Heart left ventricle (tissue), 16 donors: ENCODE measurements around the gene ARHGAP26. TPM values are rescaled to one million over a fixed set of nuclear protein-coding genes. Genes with fewer than 3 reads are reported as not detected.

Source experiments
- ATAC-seq, 4 donors: fragments of 200-7000 bp; cut with Tn5 transposase; one replicate each; pipeline ENCODE4 v1.9.1; 2020 to 2022; ENCODE audit warnings: moderate library complexity in 4 of 4, mild to moderate bottlenecking in 3 of 4, moderate number of reproducible peaks in 1 of 4
- DNase-seq, 5 donors: peaks; one replicate each; pipeline ENCODE4 v3.0.0-alpha.2; 2020
- H3K27ac ChIP-seq, 12 donors: fragments of 200-600 bp; sonication (generic) in 4 of 12; one replicate each; pipeline versions ENCODE4 v1.5.0 to v1.8.0; 2016 to 2022; ENCODE audit warnings: mild to moderate bottlenecking in 2 of 12
- H3K27me3 ChIP-seq, 9 donors: fragments of 200-600 bp; sonication (generic) in 2 of 9; one replicate each; pipeline versions ENCODE4 v1.5.1 to v1.8.0; 2016 to 2022; ENCODE audit warnings: mild to moderate bottlenecking in 3 of 9
- H3K36me3 ChIP-seq, 9 donors: fragments of 200-600 bp; sonication (generic) in 2 of 9; one replicate each; pipeline versions ENCODE4 v1.5.0 to v1.8.0; 2018 to 2022; ENCODE audit warnings: mild to moderate bottlenecking in 2 of 9
- H3K4me1 ChIP-seq, 12 donors: fragments of 200-600 bp; sonication (generic) in 4 of 12; one replicate each; pipeline versions ENCODE4 v1.5.0 to v1.8.0; 2016 to 2022; ENCODE audit warnings: mild to moderate bottlenecking in 3 of 12
- H3K4me3 ChIP-seq, 12 donors: fragments of 200-600 bp; sonication (generic) in 4 of 12; one replicate each; pipeline versions ENCODE4 v1.5.0 to v1.8.0; 2017 to 2022; ENCODE audit warnings: mild to moderate bottlenecking in 9 of 12, moderate library complexity in 4 of 12
- H3K9me3 ChIP-seq, 12 donors: fragments of 200-600 bp; sonication (generic) in 4 of 12; one replicate each; pipeline versions ENCODE4 v1.5.0 to v1.8.0; 2016 to 2022; ENCODE audit warnings: mild to moderate bottlenecking in 1 of 12
- CTCF ChIP-seq, 12 donors: fragments of 200-600 bp; sonication (generic) in 4 of 12; IDR thresholded peaks; one replicate each; pipeline versions ENCODE4 v1.5.0 to v1.8.0; 2018 to 2022; ENCODE audit warnings: antibody characterized with exemption in 12 of 12, mild to moderate bottlenecking in 5 of 12
- POLR2A ChIP-seq, 2 donors: fragments of 450-650 bp; IDR thresholded peaks; one replicate each; pipeline ENCODE4 v1.6.1; 2017; ENCODE audit warnings: antibody characterized with exemption in 2 of 2, mild to moderate bottlenecking in 2 of 2, moderate library complexity in 2 of 2
- WGBS, 4 donors: extraction: QIAGEN DNeasy Blood & Tissue Kit in 2 of 4; methylation state at CpG; one replicate each; pipeline versions ENCODE4 v1.1.5 to v1.1.7; 2013 to 2018; 5-methylcytosine and 5-hydroxymethylcytosine counted together
- intact Hi-C, 10 donors: fragments of 100-400 bp; cut with DNase I; formaldehyde crosslinking; loops; one replicate each; pipeline versions ENCODE4 v1.11.1 to v1.14.2; 2022
- polyA plus RNA-seq, 2 donors: library from polyadenylated mRNA; stranded (reverse); fragments of 200-250 nt; gene quantifications; one replicate each; pipeline ENCODE4 v1.2.3, GENCODE V29; 2013
- total RNA-seq, 9 donors: library from RNA; depleted of rRNA in 2 of 9; stranded (reverse); fragments of >200 nt in 2 of 9; fragmentation: NEBNext Ultra II Directional in 3 of 9; extraction: Animal tissue kit (Norgen Biotek cat#: 25700) in 3 of 9; gene quantifications; one replicate each; pipeline versions ENCODE4 v1.1.0 to v1.2.4, GENCODE V29; 2016 to 2023
- donor health status: ischemic (EF 13 %, LVEDD 7.1; RV severe dilation, severe dysfunction).
- donor health status: healthy with polysubstance abuse.
- donor health status: DM: no; HTN: yes; CAD: no.
- donor health status: DM: no; HTN: no; CAD: no.
- donor health status: ischemic (EF 25% LVEDD 6.9; RV normal size, moderate dysfunction).
- donor health status: ischemic (EF 25% LVEDD 5.7; RV mildly dilated, moderate dysfunction).
- donor health status: healthy.
- donor health status: DM: yes; HTN: yes; CAD: no.
- donor health status: ischemic (EF 35%, LVEDD 5.7; RV mildly dilated, moderate dysfunction).
- donor health status: nonischemic (EF 11% LVEDD 7.7; RV severe dilation, severe dysfunction).
- donor health status: DM: yes; HTN: yes; CAD: no.
- donor health status: PGD.
- donor health status: ischemic (EF 29% LVEDD 5.4; RV normal size, mild dysfunction).
- donor health status: nonischemic (EF 23%, LVEDD 6.1; RV moderate dilation, normal function).

Gene ARHGAP26
- total and polyA plus RNA-seq, 11 donors = 11.9 to 52.1 (median 33.7) TPM

GRCh38 chr5:142841511-142842265 lies 71.5 kb downstream of the ARHGAP26 start:
- WGBS, 4 donors = 26 to 31% (median 28%) methylated on average over 6 of the region's 6 CpGs
- no peak overlapping the region for H3K4me3 ChIP-seq
- H3K27me3 ChIP-seq = no peaks in the 10 kb centered on the region
- peak overlapping the region in 9 of 12 donors; percentile 4 to 61 (median 50) for H3K27ac ChIP-seq
- DNase-seq (peak; percentile 69 to 92 (median 85)), ATAC-seq (peak; percentile 73 to 89 (median 86))
- H3K9me3 ChIP-seq = no peaks in the 10 kb centered on the region
- TF ChIP-seq CTCF (IDR thresholded peaks at IDR 0.05) = no peak
- no peak for TF ChIP-seq POLR2A (IDR thresholded peaks at IDR 0.05)
- H3K36me3 ChIP-seq = no peaks in the 10 kb centered on the region
- intact Hi-C loops = no loop called here
- peaks cover 18 to 99% (median 76%) of the 10 kb centered on the region in 12 donors for H3K4me1 ChIP-seq

DNA sequence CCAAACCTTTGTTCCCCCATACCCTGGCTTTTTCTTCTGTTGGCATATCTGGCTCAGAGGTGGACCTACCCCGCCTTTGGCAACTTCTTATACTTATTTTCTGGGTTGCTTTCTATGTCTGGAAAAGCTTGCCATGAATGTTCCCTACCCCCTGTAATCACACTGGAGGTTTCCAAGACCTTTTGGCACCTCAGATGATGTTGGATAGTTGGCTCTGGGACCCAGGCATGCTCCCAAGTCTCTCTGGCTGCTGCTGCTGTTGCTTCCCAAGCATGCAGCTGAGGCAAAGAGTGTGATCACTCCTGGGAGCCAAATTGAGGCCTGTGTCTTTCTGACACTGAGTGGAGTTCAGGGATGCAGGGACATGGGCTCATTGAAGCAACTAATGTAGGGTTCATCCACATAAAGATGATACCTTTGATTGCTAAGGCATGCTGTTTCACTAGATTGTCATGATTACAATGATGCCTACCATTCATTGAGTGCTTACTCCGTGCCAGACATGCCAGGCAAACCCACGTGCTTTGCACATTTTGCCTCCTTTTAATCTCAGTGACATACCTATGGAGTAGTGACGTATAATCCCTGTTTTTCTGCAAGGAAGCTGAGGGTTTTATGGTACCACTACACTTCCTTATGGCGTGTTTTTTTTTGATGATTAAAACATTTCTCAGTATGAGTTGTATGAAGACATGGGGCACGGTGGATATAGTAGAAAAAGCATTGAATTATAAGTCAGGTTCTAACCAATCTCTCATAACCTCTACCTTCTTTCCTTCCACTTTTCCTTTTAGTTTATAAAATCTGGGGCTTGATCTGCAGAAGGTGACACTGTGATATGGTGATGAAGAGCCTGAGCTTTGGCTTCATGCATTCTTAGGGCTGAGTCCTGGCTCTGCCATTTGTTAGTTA lies 73.1 kb downstream of the ARHGAP26 start:
- TF ChIP-seq POLR2A (IDR thresholded peaks at IDR 0.05) (no peak), CTCF (IDR thresholded peaks at IDR 0.05) (no peak)
- H3K4me3 ChIP-seq = no peak overlapping the region
- no peaks in the 10 kb centered on the region for H3K27me3 ChIP-seq
- H3K4me1 ChIP-seq = peaks cover 18 to 99% (median 77%) of the 10 kb centered on the region in 12 donors
- peak in 1 of 4 donors; percentile 37 for ATAC-seq
- intact Hi-C loops = no loop called here
- 82 to 86% (median 83%) methylated on average over 6 of the region's 6 CpGs for WGBS, 4 donors
- H3K27ac ChIP-seq = peak overlapping the region in 2 of 12 donors; percentile 17 to 50
- peak in 1 of 5 donors; percentile 51 for DNase-seq
- H3K9me3 ChIP-seq = no peaks in the 10 kb centered on the region
- H3K36me3 ChIP-seq = no peaks in the 10 kb centered on the region

DNA sequence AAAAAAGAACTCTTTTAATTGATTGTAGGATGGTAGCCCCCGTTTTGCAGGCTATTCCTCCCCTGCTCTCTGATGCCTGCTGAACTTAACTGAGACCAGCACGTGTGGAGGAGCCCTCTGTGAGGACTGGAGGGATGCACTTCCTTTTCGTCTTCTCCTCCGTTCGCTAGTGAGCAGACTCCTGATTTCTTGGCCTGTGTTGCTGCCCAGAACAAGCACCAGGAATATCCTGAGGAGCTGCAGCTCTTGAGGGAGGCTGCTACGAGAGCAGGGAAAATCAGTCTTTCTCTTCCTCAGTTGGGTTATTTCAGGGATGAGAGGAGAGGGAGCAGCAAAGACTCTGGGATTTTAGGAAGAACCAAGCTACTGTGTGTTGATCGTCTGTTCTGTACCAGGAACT lies 74.7 kb downstream of the ARHGAP26 start:
- no peaks in the 10 kb centered on the region for H3K9me3 ChIP-seq
- intact Hi-C loops = no loop called here
- TF ChIP-seq POLR2A (IDR thresholded peaks at IDR 0.05) (no peak), CTCF (IDR thresholded peaks at IDR 0.05) (no peak)
- WGBS, 4 donors = 25 to 41% (median 30%) methylated on average over 7 of the region's 7 CpGs
- no peak overlapping the region for H3K4me3 ChIP-seq
- no peaks in the 10 kb centered on the region for H3K36me3 ChIP-seq
- ATAC-seq (no peak), DNase-seq (no peak)
- peak overlapping the region in 11 of 12 donors; percentile 45 to 84 (median 67) for H3K27ac ChIP-seq
- no peaks in the 10 kb centered on the region for H3K27me3 ChIP-seq
- peaks cover 18 to 96% (median 75%) of the 10 kb centered on the region in 12 donors for H3K4me1 ChIP-seq
